SU-DHL-6 (cell line): ENCODE data around the gene ANO6.
"Not testable (repeated sequence)": the region's sequence is repeated elsewhere in the genome, so short reads cannot be mapped to it uniquely, and the experiment has no call there.

Experiments
- H2AFZ ChIP-seq: fragments of 200-600 bp; sonication (generic); 2 replicates; pipeline ENCODE4 v1.6.1; 2014; ENCODE audit warnings: low read depth, mild to moderate bottlenecking, moderate library complexity, mixed read lengths, antibody characterized with exemption, low read length; ENCODE audit not compliant: severe bottlenecking
- H3F3A ChIP-seq: fragments of 200-600 bp; shearing (Covaris generic); 2 replicates; pipeline ENCODE4 v1.6.0; 2016; ENCODE audit warnings: antibody characterized with exemption, mild to moderate bottlenecking; ENCODE audit not compliant: insufficient read depth
- H3K27ac ChIP-seq: fragments of 200-600 bp; sonication (generic); 2 replicates; pipeline ENCODE4 v1.5.1; 2016; ENCODE audit warnings: low read depth, mild to moderate bottlenecking, low read length, moderate library complexity, mixed read lengths
- H3K27me3 ChIP-seq: fragments of 200-600 bp; sonication (generic), shearing (Covaris generic); 2 replicates; pipeline ENCODE4 v1.6.0; 2014; ENCODE audit warnings: mild to moderate bottlenecking, low read length
- H3K36me3 ChIP-seq: fragments of 200-600 bp; sonication (generic); 2 replicates; pipeline ENCODE4 v1.6.1; 2014; ENCODE audit warnings: mild to moderate bottlenecking, low read length, mixed read lengths
- H3K4me2 ChIP-seq: fragments of 300-600, 200-600 bp; shearing (Covaris generic), sonication (generic); 2 replicates; pipeline ENCODE4 v1.6.0; 2014; ENCODE audit warnings: low read length, low read depth, mild to moderate bottlenecking; ENCODE audit not compliant: poor library complexity, severe bottlenecking
- H3K4me3 ChIP-seq: fragments of 200-600 bp; sonication (generic); 2 replicates; pipeline ENCODE4 v1.5.1; 2014; ENCODE audit warnings: antibody characterized with exemption, low read length, mild to moderate bottlenecking, mixed read lengths; ENCODE audit not compliant: insufficient read depth, poor library complexity, severe bottlenecking
- H3K79me2 ChIP-seq: fragments of 200-600 bp; sonication (generic); 2 replicates; pipeline ENCODE4 v1.6.1; 2014; ENCODE audit warnings: mild to moderate bottlenecking, low read length, moderate library complexity; ENCODE audit not compliant: insufficient read depth
- H3K9ac ChIP-seq: fragments of 200-600 bp; sonication (generic); 2 replicates; pipeline ENCODE4 v1.7.0; 2014; ENCODE audit warnings: mild to moderate bottlenecking, low read length
- H3K9me2 ChIP-seq: fragments of 200-600 bp; sonication (generic); replicated peaks from 2 replicates; pipeline ENCODE4 v1.6.1; 2014; ENCODE audit warnings: low read length; ENCODE audit not compliant: insufficient read depth
- H3K9me3 ChIP-seq: fragments of 200-600 bp; sonication (generic); 2 replicates; pipeline ENCODE4 v1.6.1; 2014; ENCODE audit warnings: low read length, mixed read lengths; ENCODE audit not compliant: insufficient read depth
- H4K20me1 ChIP-seq: fragments of 200-600 bp; sonication (generic); 2 replicates; pipeline ENCODE4 v1.6.1; 2014; ENCODE audit warnings: low read depth, mild to moderate bottlenecking, antibody characterized with exemption, low read length, moderate library complexity, mixed read lengths
- CTCF ChIP-seq: fragments of 200-600 bp; sonication (generic); IDR thresholded peaks from one replicate; pipeline ENCODE4 v1.5.1; 2017; ENCODE audit warnings: antibody characterized with exemption, mild to moderate bottlenecking, low read length, moderate library complexity; ENCODE audit not compliant: insufficient read depth, poor library complexity, severe bottlenecking
- EZH2phosphoT487 ChIP-seq: fragments of 200-600 bp; sonication (generic), shearing (Covaris generic); conservative IDR thresholded peaks from 2 replicates; pipeline ENCODE4 v1.6.1; 2018; ENCODE audit warnings: mild to moderate bottlenecking, antibody characterized with exemption, low read length, moderate library complexity, mixed read lengths

Gene ANO6

GRCh38 chr12:45260104-45260815 is 44.4 kb downstream of the ANO6 start:
- Histone ChIP-seq H3K79me2 (no peaks in the 10 kb centered on the region), H3K9me3 (no peaks in the 10 kb centered on the region), H3F3A (no peaks in the 10 kb centered on the region), H3K9me2 (no peaks in the 10 kb centered on the region), H3K9ac (no peak overlapping the region), H3K4me2 (no peak overlapping the region), H3K27ac (no peak overlapping the region), H3K27me3 (no peaks in the 10 kb centered on the region), H3K4me3 (no peak overlapping the region), H3K36me3 (no peaks in the 10 kb centered on the region), H2AFZ (no peak overlapping the region), H4K20me1 (no peaks in the 10 kb centered on the region)
- TF ChIP-seq CTCF: no peak
- no peak for TF ChIP-seq EZH2phosphoT487

- Histone ChIP-seq H3K27ac (no peak overlapping the region), H3F3A (no peaks in the 10 kb centered on the region), H3K4me3 (no peak overlapping the region), H3K9me3 (no peaks in the 10 kb centered on the region), H2AFZ (no peak overlapping the region), H3K9ac (no peak overlapping the region), H3K4me2 (no peak overlapping the region), H3K9me2 (no peaks in the 10 kb centered on the region), H3K79me2 (no peaks in the 10 kb centered on the region), H4K20me1 (no peaks in the 10 kb centered on the region), H3K36me3 (no peaks in the 10 kb centered on the region), H3K27me3 (no peaks in the 10 kb centered on the region)
- TF ChIP-seq CTCF: no peak
- no peak for TF ChIP-seq EZH2phosphoT487
Observed at GRCh38 chr12:45260854-45261253, 45.0 kb downstream of the ANO6 start.

GRCh38 chr12:45262185-45262584 is 46.3 kb downstream of the ANO6 start:
- H3K9ac ChIP-seq, H3K27ac ChIP-seq, H3F3A ChIP-seq, H3K4me2 ChIP-seq, H3K79me2 ChIP-seq, H3K4me3 ChIP-seq, H3K36me3 ChIP-seq, H3K27me3 ChIP-seq, H3K9me3 ChIP-seq, H3K9me2 ChIP-seq, H2AFZ ChIP-seq, H4K20me1 ChIP-seq: not testable (repeated sequence)

- Histone ChIP-seq H3K4me2 (no peak overlapping the region), H3K9me3 (no peaks in the 10 kb centered on the region), H3K4me3 (no peak overlapping the region), H3K9ac (no peak overlapping the region), H3K36me3 (no peaks in the 10 kb centered on the region), H2AFZ (no peak overlapping the region), H3F3A (no peaks in the 10 kb centered on the region), H3K27ac (no peak overlapping the region), H4K20me1 (no peaks in the 10 kb centered on the region), H3K79me2 (no peaks in the 10 kb centered on the region), H3K9me2 (no peaks in the 10 kb centered on the region), H3K27me3 (no peaks in the 10 kb centered on the region)
- TF ChIP-seq EZH2phosphoT487: no peak
Observed at GRCh38 chr12:45263587-45263986, 47.7 kb downstream of the ANO6 start.
